HEK293 (cell line): ENCODE results near the gene KRTAP10-6.

Experiments
- CTCF ChIA-PET: fragments of 350-600 bp; formaldehyde crosslinking; extraction: SDS; loops from one replicate; lab custom pipeline; 2021; ENCODE audit warnings: antibody characterized with exemption; lab: Yijun Ruan, JAX
- POLR2A ChIA-PET: fragments of 300-600 bp; formaldehyde crosslinking; extraction: SDS; loops from one replicate; lab custom pipeline; 2020; ENCODE audit warnings: antibody characterized with exemption, inconsistent platforms; lab: Yijun Ruan, JAX
- H3K27ac ChIP-seq: fragments of 200-500 bp; sonication (Bioruptor generic); 2 replicates; pipeline ENCODE4 v1.5.1; 2014; ENCODE audit warnings: low read depth, low read length, control low read depth, inconsistent platforms; ENCODE audit errors: extremely low read depth
- H3K36me3 ChIP-seq, 2 experiments: fragments of 200-500 bp in 1 of 2; sonication (Bioruptor generic) in 1 of 2; 1 replicate in 1 of 2; 2 replicates in 1 of 2; pipeline ENCODE4 v1.5.1; 2014 to 2017; ENCODE audit warnings: inconsistent platforms in 2 of 2, low read length in 2 of 2; ENCODE audit not compliant: control insufficient read depth in 2 of 2, insufficient read depth in 1 of 2
- H3K4me1 ChIP-seq: fragments of 200-500 bp; sonication (Bioruptor generic); 2 replicates; pipeline ENCODE4 v1.5.1; 2014; ENCODE audit warnings: mild to moderate bottlenecking, low read length, inconsistent platforms; ENCODE audit not compliant: control insufficient read depth, insufficient read depth
- H3K4me3 ChIP-seq: 2 replicates; pipeline ENCODE4 v1.5.1; 2011; ENCODE audit warnings: low read depth, mild to moderate bottlenecking, control low read depth, low read length, moderate library complexity
- H3K9me3 ChIP-seq: fragments of 200-500 bp; sonication (Bioruptor generic); 2 replicates; pipeline ENCODE4 v1.5.1; 2014; ENCODE audit warnings: low read depth, low read length, inconsistent platforms; ENCODE audit not compliant: control insufficient read depth, insufficient read depth
- GLI4 ChIP-seq: fragments of 450-650 bp; formaldehyde crosslinking; IDR thresholded peaks from 2 replicates; pipeline ENCODE4 v1.5.1; 2016; ENCODE audit warnings: missing biosample characterization, missing genetic modification characterization
- HOXC10 ChIP-seq: sonication (generic); formaldehyde crosslinking; IDR thresholded peaks from 2 replicates; pipeline ENCODE4 v1.8.1; 2023; ENCODE audit warnings: mild to moderate bottlenecking, missing genetic modification reagents
- KLF7 ChIP-seq: fragments of 450-650 bp; formaldehyde crosslinking; IDR thresholded peaks from 2 replicates; pipeline ENCODE4 v1.5.1; 2016; ENCODE audit warnings: missing biosample characterization, missing genetic modification characterization, borderline replicate concordance
- PRDM2 ChIP-seq: fragments of 450-650 bp; formaldehyde crosslinking; IDR thresholded peaks from 2 replicates; pipeline ENCODE4 v1.5.1; 2016; ENCODE audit warnings: missing biosample characterization, missing genetic modification characterization, borderline replicate concordance
- SP3 ChIP-seq: fragments of 450-650 bp; formaldehyde crosslinking; IDR thresholded peaks from 2 replicates; pipeline ENCODE4 v1.5.1; 2016; ENCODE audit warnings: missing biosample characterization, missing genetic modification characterization
- WT1 ChIP-seq: fragments of 450-650 bp; formaldehyde crosslinking; IDR thresholded peaks from 2 replicates; pipeline ENCODE4 v1.5.1; 2016; ENCODE audit warnings: missing biosample characterization, missing genetic modification characterization
- ZFHX2 ChIP-seq: fragments of 450-650 bp; formaldehyde crosslinking; conservative IDR thresholded peaks from 2 replicates; pipeline ENCODE4 v1.5.1; 2016; ENCODE audit warnings: missing biosample characterization, missing genetic modification characterization
- ZNF174 ChIP-seq: fragments of 450-650 bp; formaldehyde crosslinking; IDR thresholded peaks from 2 replicates; pipeline ENCODE4 v1.5.0; 2017; ENCODE audit warnings: missing biosample characterization, mild to moderate bottlenecking, missing genetic modification characterization
- ZNF274 ChIP-seq, 2 experiments: fragments of 200-500 bp in 1 of 2; fragments of 450-650 bp in 1 of 2; sonication (Bioruptor generic) in 1 of 2; formaldehyde crosslinking in 1 of 2; IDR thresholded peaks; 2 replicates each; pipeline versions ENCODE4 v1.5.1 to v1.6.1; 2014 to 2016; ENCODE audit warnings: borderline replicate concordance in 1 of 2, inconsistent platforms in 1 of 2, low read length in 1 of 2, missing biosample characterization in 1 of 2, missing genetic modification characterization in 1 of 2
- ZNF488 ChIP-seq: fragments of 450-650 bp; formaldehyde crosslinking; IDR thresholded peaks from 2 replicates; pipeline ENCODE4 v1.5.1; 2016; ENCODE audit warnings: missing biosample characterization, missing genetic modification characterization
- ZNF549 ChIP-seq: fragments of 450-650 bp; IDR thresholded peaks from 2 replicates; pipeline ENCODE4 v1.5.1; 2018; ENCODE audit warnings: missing biosample characterization, missing genetic modification characterization, mild to moderate bottlenecking, inconsistent platforms, moderate library complexity
- ZNF610 ChIP-seq: fragments of 450-650 bp; formaldehyde crosslinking; IDR thresholded peaks from 2 replicates; pipeline ENCODE4 v1.5.1; 2016; ENCODE audit warnings: missing biosample characterization, missing genetic modification characterization, borderline replicate concordance
- ZNF664 ChIP-seq: fragments of 450-650 bp; formaldehyde crosslinking; IDR thresholded peaks from 2 replicates; pipeline ENCODE4 v1.5.1; 2016; ENCODE audit warnings: missing biosample characterization, missing genetic modification characterization
- ZNF670 ChIP-seq: fragments of 450-650 bp; formaldehyde crosslinking; IDR thresholded peaks from 2 replicates; pipeline ENCODE4 v1.5.1; 2016; ENCODE audit warnings: missing biosample characterization, missing genetic modification characterization, low read depth
- ZNF692 ChIP-seq: fragments of 450-650 bp; formaldehyde crosslinking; IDR thresholded peaks from 2 replicates; pipeline ENCODE4 v1.5.1; 2016; ENCODE audit warnings: missing biosample characterization, missing genetic modification characterization
- TF ChIP-seq, protein P1 (sequence below): IDR thresholded peaks from 2 replicates; pipeline ENCODE4 v1.6.1; 2011; ENCODE audit warnings: mild to moderate bottlenecking, low read depth, low read length, borderline replicate concordance

Gene KRTAP10-6

GRCh38 chr21:44617071-44617501 is 24.8 kb upstream of the KRTAP10-6 start:
- Histone ChIP-seq H3K36me3 (no peaks in the 10 kb centered on the region), H3K9me3 (no peaks in the 10 kb centered on the region), H3K4me3 (no peak overlapping the region), H3K27ac (no peak overlapping the region), H3K4me1 (no peaks in the 10 kb centered on the region)
- CTCF ChIA-PET = interaction anchor here (0.6 kb wide), 1 partner anchor 314 kb away, joined by 5 read pairs; no protein-coding TSS in a partner anchor
- TF ChIP-seq ZFHX2 (tag by site-specific recombination) = peak; percentile 39
- no peak for TF ChIP-seq ZNF274 (IDR thresholded peaks at IDR 0.05; ENCODE audit: low read length)
- no peak for TF ChIP-seq ZNF274 (tag by site-specific recombination; IDR thresholded peaks at IDR 0.05; ENCODE audit: borderline replicate concordance)
- no peak for TF ChIP-seq HOXC10 (CRISPR knock-in tag)
- no peak for TF ChIP-seq GLI4 (tag by site-specific recombination)
- TF ChIP-seq SP3 (tag by site-specific recombination) = no peak
- TF ChIP-seq ZNF549 (tag by site-specific recombination) = no peak
- POLR2A ChIA-PET = no interaction called here

DNA sequence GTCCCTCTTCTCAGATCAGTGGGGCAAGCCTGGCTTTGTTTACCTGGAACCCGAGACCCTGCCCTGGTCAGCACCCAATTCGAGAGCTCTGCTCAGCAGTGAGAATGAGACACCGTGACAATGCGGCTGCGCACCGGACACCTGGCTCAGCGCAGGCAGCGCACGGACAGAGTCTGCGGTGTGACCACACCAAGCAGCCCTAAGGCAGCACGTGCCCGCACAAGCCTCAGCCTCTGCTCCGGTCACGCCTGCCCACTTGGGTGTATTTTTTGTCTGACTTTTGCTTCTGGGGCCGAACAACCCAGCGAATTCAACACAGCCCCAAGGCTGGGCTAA is 24.3 kb upstream of the KRTAP10-6 start:
- Histone ChIP-seq H3K9me3 (no peaks in the 10 kb centered on the region), H3K36me3 (no peaks in the 10 kb centered on the region), H3K4me3 (no peak overlapping the region), H3K27ac (no peak overlapping the region), H3K4me1 (no peaks in the 10 kb centered on the region)
- ChIA-PET CTCF (interaction anchor here (0.6 kb wide), 1 partner anchor 315 kb away, joined by 5 read pairs; no protein-coding TSS in a partner anchor), POLR2A (no interaction called here)
- no peak for TF ChIP-seq KLF7 (tag by site-specific recombination)
- TF ChIP-seq, protein P1, sequence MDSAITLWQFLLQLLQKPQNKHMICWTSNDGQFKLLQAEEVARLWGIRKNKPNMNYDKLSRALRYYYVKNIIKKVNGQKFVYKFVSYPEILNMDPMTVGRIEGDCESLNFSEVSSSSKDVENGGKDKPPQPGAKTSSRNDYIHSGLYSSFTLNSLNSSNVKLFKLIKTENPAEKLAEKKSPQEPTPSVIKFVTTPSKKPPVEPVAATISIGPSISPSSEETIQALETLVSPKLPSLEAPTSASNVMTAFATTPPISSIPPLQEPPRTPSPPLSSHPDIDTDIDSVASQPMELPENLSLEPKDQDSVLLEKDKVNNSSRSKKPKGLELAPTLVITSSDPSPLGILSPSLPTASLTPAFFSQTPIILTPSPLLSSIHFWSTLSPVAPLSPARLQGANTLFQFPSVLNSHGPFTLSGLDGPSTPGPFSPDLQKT = no peak
- TF ChIP-seq ZNF488 (tag by site-specific recombination) = no peak
- no peak for TF ChIP-seq ZFHX2 (tag by site-specific recombination)
- TF ChIP-seq ZNF174 (tag by site-specific recombination) = no peak
- no peak for TF ChIP-seq GLI4 (tag by site-specific recombination)
- no peak for TF ChIP-seq WT1 (tag by site-specific recombination)
- no peak for TF ChIP-seq ZNF692 (tag by site-specific recombination)
- no peak for TF ChIP-seq SP3 (tag by site-specific recombination)
- no peak for TF ChIP-seq PRDM2 (tag by site-specific recombination)
- no peak for TF ChIP-seq ZNF610 (tag by site-specific recombination)
- TF ChIP-seq ZNF670 (tag by site-specific recombination) = no peak
- TF ChIP-seq ZNF664 (tag by site-specific recombination) = no peak
